Peyer's patch (tissue), 4 donors: ENCODE data around the gene HSPB9.

ENCODE experiments used
- POLR2A ChIP-seq, 2 donors: fragments of 450-650 bp; IDR thresholded peaks; one replicate each; pipeline ENCODE4 v1.5.1; 2017; ENCODE audit warnings: antibody characterized with exemption in 2 of 2, mild to moderate bottlenecking in 2 of 2, moderate library complexity in 2 of 2
- TF ChIP-seq, protein P1 (sequence below), 6 experiments: fragments of 450-650 bp in 4 of 6; fragments of 200-600 bp in 2 of 6; sonication (generic) in 1 of 6; IDR thresholded peaks; one replicate each; pipeline ENCODE4 v1.5.1; 2017 to 2019; ENCODE audit warnings: antibody characterized with exemption in 6 of 6, mild to moderate bottlenecking in 3 of 6, moderate library complexity in 1 of 6

DNA sequence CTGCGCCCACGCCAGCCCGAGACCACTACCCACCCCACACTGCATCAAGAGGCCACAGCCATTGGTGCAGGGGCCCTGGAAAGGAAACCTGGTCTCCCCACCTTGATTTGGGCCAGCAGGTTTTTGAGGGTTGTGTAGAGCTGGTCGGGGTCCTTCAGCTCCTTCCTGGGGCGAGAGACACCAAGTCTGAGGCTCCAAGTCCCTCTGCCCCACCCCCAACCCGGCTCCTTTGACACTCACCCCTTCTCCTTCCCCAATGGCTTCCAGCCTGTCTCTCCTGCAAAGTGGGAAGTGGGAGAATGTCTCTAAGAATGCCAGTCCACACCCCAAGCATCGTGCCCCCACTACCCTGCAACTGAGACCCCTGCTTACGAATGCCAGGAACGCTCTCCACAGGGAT, 8.5 kb upstream of the HSPB9 start:
- TF ChIP-seq, protein P1, sequence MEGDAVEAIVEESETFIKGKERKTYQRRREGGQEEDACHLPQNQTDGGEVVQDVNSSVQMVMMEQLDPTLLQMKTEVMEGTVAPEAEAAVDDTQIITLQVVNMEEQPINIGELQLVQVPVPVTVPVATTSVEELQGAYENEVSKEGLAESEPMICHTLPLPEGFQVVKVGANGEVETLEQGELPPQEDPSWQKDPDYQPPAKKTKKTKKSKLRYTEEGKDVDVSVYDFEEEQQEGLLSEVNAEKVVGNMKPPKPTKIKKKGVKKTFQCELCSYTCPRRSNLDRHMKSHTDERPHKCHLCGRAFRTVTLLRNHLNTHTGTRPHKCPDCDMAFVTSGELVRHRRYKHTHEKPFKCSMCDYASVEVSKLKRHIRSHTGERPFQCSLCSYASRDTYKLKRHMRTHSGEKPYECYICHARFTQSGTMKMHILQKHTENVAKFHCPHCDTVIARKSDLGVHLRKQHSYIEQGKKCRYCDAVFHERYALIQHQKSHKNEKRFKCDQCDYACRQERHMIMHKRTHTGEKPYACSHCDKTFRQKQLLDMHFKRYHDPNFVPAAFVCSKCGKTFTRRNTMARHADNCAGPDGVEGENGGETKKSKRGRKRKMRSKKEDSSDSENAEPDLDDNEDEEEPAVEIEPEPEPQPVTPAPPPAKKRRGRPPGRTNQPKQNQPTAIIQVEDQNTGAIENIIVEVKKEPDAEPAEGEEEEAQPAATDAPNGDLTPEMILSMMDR (IDR thresholded peaks at IDR 0.05), result no peak
- no peak for TF ChIP-seq POLR2A (IDR thresholded peaks at IDR 0.05)
